ENCODE data around the gene SYNGR2. TPM values are rescaled to one million over a fixed set of nuclear protein-coding genes. Genes with fewer than 3 reads are reported as not detected.
A peak's percentile ranks its signal among the peaks of the same experiment; 100 is the strongest.

Gene SYNGR2
- total RNA-seq, 1 donor from 2014 or later, result 41.9 TPM

GRCh38 chr17:78125138-78125913 lies 43.1 kb upstream of the SYNGR2 start:
- no peak for DNase-seq (ENCODE audit: low read depth)
- Histone ChIP-seq H3K4me3 (ENCODE audit: low read depth, low read length) (no peak overlapping the region), H3K27me3 (ENCODE audit: control insufficient read depth, insufficient read depth, low read length) (no peaks in the 10 kb centered on the region), H3K36me3 (ENCODE audit: control insufficient read depth, insufficient read depth, low read length) (peaks cover 9% of the 10 kb centered on the region)
- no peak for TF ChIP-seq CTCF (IDR thresholded peaks at IDR 0.05; ENCODE audit: insufficient read depth, low read length, severe bottlenecking)
- FAIRE-seq, result no peak

- FAIRE-seq (no peak), DNase-seq (ENCODE audit: low read depth) (no peak)
- Histone ChIP-seq H3K36me3 (ENCODE audit: control insufficient read depth, insufficient read depth, low read length) (peaks cover 9% of the 10 kb centered on the region), H3K4me3 (ENCODE audit: low read depth, low read length) (no peak overlapping the region), H3K27me3 (ENCODE audit: control insufficient read depth, insufficient read depth, low read length) (no peaks in the 10 kb centered on the region)
- no peak for TF ChIP-seq CTCF (IDR thresholded peaks at IDR 0.05; ENCODE audit: insufficient read depth, low read length, severe bottlenecking)
These were observed 42.1 kb upstream of the SYNGR2 start for GRCh38 chr17:78125976-78126894.

- peaks cover 9% of the 10 kb centered on the region for H3K36me3 ChIP-seq (ENCODE audit: control insufficient read depth, insufficient read depth, low read length)
- peak overlapping the region; percentile 78 for H3K4me3 ChIP-seq (ENCODE audit: low read depth, low read length)
- TF ChIP-seq CTCF (IDR thresholded peaks at IDR 0.05; ENCODE audit: insufficient read depth, low read length, severe bottlenecking), result no peak
- DNase-seq (ENCODE audit: low read depth) (no peak), FAIRE-seq (no peak)
- H3K27me3 ChIP-seq (ENCODE audit: control insufficient read depth, insufficient read depth, low read length), result no peaks in the 10 kb centered on the region
These were observed 41.5 kb upstream of the SYNGR2 start for GRCh38 chr17:78126895-78127238.

- Histone ChIP-seq H3K4me3 (ENCODE audit: low read depth, low read length) (peak overlapping the region; percentile 78), H3K27me3 (ENCODE audit: control insufficient read depth, insufficient read depth, low read length) (no peaks in the 10 kb centered on the region), H3K36me3 (ENCODE audit: control insufficient read depth, insufficient read depth, low read length) (peaks cover 7% of the 10 kb centered on the region)
- no peak for FAIRE-seq
- no peak for TF ChIP-seq CTCF (IDR thresholded peaks at IDR 0.05; ENCODE audit: insufficient read depth, low read length, severe bottlenecking)
- no peak for DNase-seq (ENCODE audit: low read depth)
These were observed 41.0 kb upstream of the SYNGR2 start for GRCh38 chr17:78127239-78127887.

GRCh38 chr17:78127888-78128550 lies 40.4 kb upstream of the SYNGR2 start:
- Histone ChIP-seq H3K4me3 (ENCODE audit: low read depth, low read length) (peak overlapping the region; percentile 78), H3K27me3 (ENCODE audit: control insufficient read depth, insufficient read depth, low read length) (no peaks in the 10 kb centered on the region), H3K36me3 (ENCODE audit: control insufficient read depth, insufficient read depth, low read length) (peaks cover 7% of the 10 kb centered on the region)
- no peak for TF ChIP-seq CTCF (IDR thresholded peaks at IDR 0.05; ENCODE audit: insufficient read depth, low read length, severe bottlenecking)
- DNase-seq (ENCODE audit: low read depth) (no peak), FAIRE-seq (no peak)
